Thyroid gland (tissue), 4 donors: Measurements from ENCODE around the gene RPTOR. TPM values are rescaled to one million over a fixed set of nuclear protein-coding genes. Genes with fewer than 3 reads are reported as not detected.

Source experiments
- DNase-seq, 2 donors: peaks; one replicate each; pipeline ENCODE4 v3.0.0-alpha.2; 2019
- H3K27ac ChIP-seq, 3 donors: fragments of 200-600 bp; sonication (generic); 1 replicate in 2 of 3; 2 replicates in 1 of 3; pipeline ENCODE4 v1.5.1; 2016 to 2019; ENCODE audit warnings: mild to moderate bottlenecking in 1 of 3, moderate library complexity in 1 of 3
- H3K27me3 ChIP-seq: fragments of 200-600 bp; sonication (generic); one replicate; pipeline ENCODE4 v1.5.1; 2019
- H3K36me3 ChIP-seq, 2 donors: fragments of 200-600 bp; sonication (generic); one replicate each; pipeline ENCODE4 v1.5.1; 2016 to 2019
- H3K4me1 ChIP-seq, 2 donors: fragments of 200-600 bp; sonication (generic); one replicate each; pipeline ENCODE4 v1.5.1; 2017 to 2019
- H3K4me3 ChIP-seq, 3 donors: fragments of 200-600 bp; sonication (generic); replicated peaks in 1 of 3; 1 replicate in 2 of 3; 2 replicates in 1 of 3; pipeline ENCODE4 v1.5.1; 2016; ENCODE audit warnings: mild to moderate bottlenecking in 1 of 3
- H3K9me3 ChIP-seq: fragments of 200-600 bp; sonication (generic); one replicate; pipeline ENCODE4 v1.5.1; 2017
- POLR2A ChIP-seq, 2 donors: fragments of 450-650 bp; IDR thresholded peaks; one replicate each; pipeline ENCODE4 v1.6.1; 2017; ENCODE audit warnings: antibody characterized with exemption in 2 of 2, mild to moderate bottlenecking in 2 of 2, moderate library complexity in 1 of 2
- WGBS, 2 donors: methylation state at CpG; one replicate each; pipeline ENCODE4 v1.1.5; 2017; 5-methylcytosine and 5-hydroxymethylcytosine counted together
- intact Hi-C: fragments of 100-400 bp; cut with DNase I; formaldehyde crosslinking; loops from one replicate; pipeline ENCODE4 v1.15.1; 2023
- total RNA-seq, 4 donors: library from RNA; depleted of rRNA; stranded (reverse); fragments of >200 nt; gene quantifications; one replicate each; pipeline ENCODE4 v1.2.3, GENCODE V29; 2016
- TF ChIP-seq, protein P1 (sequence below), 6 experiments: fragments of 200-600 bp in 3 of 6; fragments of 450-650 bp in 3 of 6; sonication (generic) in 3 of 6; IDR thresholded peaks; one replicate each; pipeline ENCODE4 v1.5.1; 2016 to 2019; ENCODE audit warnings: antibody characterized with exemption in 6 of 6, mild to moderate bottlenecking in 2 of 6, inconsistent platforms in 1 of 6, moderate library complexity in 1 of 6

Gene RPTOR
- total RNA-seq, 4 donors from 2014 or later = 24.2 to 58.1 (median 34.5) TPM

DNA sequence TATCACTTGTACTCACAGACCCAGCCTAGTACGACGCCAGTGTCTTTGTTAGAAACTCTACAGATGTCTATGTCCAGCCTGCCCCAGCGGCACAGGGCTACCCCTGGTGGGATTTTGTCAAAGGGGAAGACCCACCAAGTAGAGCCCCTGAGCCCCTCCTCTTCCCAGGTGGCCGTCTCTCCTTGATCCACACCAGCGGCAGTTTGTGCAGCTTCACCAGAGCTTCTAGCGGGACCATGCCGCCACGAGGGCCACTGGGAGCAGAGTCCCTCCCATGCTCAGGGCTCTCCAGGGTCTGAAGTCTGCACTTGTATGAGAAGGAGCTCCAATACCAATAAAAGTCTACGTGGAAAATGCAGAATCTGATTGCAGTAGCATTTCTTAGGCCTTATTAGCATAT, 157.1 kb downstream of the RPTOR start:
- intact Hi-C loops = no loop called here
- Histone ChIP-seq H3K36me3 (no peaks in the 10 kb centered on the region), H3K27ac (no peak overlapping the region), H3K4me1 (peaks cover 0 to 4% of the 10 kb centered on the region in 2 donors), H3K27me3 (no peaks in the 10 kb centered on the region), H3K9me3 (no peaks in the 10 kb centered on the region), H3K4me3 (no peak overlapping the region)
- TF ChIP-seq, protein P1, sequence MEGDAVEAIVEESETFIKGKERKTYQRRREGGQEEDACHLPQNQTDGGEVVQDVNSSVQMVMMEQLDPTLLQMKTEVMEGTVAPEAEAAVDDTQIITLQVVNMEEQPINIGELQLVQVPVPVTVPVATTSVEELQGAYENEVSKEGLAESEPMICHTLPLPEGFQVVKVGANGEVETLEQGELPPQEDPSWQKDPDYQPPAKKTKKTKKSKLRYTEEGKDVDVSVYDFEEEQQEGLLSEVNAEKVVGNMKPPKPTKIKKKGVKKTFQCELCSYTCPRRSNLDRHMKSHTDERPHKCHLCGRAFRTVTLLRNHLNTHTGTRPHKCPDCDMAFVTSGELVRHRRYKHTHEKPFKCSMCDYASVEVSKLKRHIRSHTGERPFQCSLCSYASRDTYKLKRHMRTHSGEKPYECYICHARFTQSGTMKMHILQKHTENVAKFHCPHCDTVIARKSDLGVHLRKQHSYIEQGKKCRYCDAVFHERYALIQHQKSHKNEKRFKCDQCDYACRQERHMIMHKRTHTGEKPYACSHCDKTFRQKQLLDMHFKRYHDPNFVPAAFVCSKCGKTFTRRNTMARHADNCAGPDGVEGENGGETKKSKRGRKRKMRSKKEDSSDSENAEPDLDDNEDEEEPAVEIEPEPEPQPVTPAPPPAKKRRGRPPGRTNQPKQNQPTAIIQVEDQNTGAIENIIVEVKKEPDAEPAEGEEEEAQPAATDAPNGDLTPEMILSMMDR (IDR thresholded peaks at IDR 0.05) = no peak
- no peak for TF ChIP-seq POLR2A (IDR thresholded peaks at IDR 0.05)
- DNase-seq = no peak
- 93 to 94% methylated on average over 9 of the region's 9 CpGs for WGBS, 2 donors

DNA sequence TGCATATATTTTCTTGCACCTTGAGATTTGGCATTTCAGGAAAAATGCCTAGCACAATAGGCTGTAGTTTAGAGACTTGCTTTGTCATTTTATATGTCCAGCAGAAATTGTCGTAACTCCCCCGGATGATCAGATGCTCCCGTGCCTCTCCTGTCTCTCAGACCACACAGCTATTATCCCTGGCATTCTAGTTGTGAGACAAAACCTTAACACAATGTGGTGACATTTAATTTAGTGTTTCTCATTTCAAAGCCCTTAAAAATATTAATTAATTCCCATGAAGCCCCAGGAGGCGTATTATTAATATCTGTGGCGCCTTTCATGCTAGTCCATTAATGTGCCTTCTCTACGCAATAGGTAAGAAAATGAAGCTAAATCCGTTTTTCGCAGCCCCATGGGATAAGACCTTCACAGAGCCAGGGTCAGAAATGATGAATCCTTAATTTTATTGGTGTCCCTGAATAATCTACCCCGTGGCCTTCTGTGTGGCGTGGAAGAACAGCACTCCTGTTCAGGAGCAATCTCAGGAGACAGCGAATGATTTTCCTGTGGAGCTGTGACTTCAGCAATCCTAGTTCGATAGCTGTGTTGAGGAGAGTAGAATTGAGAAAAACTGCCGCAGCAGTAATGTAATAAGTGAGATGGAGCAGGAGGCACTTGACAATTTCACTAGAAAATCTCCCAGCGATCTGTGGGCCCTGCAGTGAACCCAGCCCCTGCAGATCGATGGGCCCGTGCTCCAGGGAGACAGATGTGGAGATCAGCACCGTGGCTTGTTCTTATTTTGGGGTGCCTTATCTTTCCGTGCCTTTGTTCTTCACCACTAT, 157.9 kb downstream of the RPTOR start:
- Histone ChIP-seq H3K27me3 (no peaks in the 10 kb centered on the region), H3K36me3 (no peaks in the 10 kb centered on the region), H3K27ac (no peak overlapping the region), H3K4me3 (no peak overlapping the region), H3K4me1 (peaks cover 0 to 4% of the 10 kb centered on the region in 2 donors), H3K9me3 (no peaks in the 10 kb centered on the region)
- intact Hi-C loops = no loop called here
- 93% methylated on average over 18 of the region's 18 CpGs for WGBS, 2 donors
- no peak for DNase-seq
- TF ChIP-seq, protein P1 (IDR thresholded peaks at IDR 0.05) = no peak
- TF ChIP-seq POLR2A (IDR thresholded peaks at IDR 0.05) = no peak

DNA sequence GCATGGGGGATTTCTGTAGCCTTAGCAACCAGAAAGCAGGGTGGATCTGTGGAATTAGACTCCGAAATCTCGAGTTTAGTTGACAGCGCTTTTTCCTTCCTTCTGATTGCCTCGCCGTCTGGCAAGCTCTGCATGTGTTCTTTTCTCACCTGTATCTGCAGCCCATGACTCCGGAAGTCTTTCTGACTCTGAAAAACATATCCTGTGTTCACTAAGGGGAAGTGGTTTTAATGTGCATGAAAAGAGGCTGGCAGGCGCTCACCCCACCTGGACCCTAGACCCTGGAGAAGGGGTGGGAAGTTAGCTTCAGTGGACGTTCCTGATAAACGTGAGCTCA, 158.5 kb downstream of the RPTOR start:
- Histone ChIP-seq H3K4me1 (peaks cover 0 to 4% of the 10 kb centered on the region in 2 donors), H3K4me3 (no peak overlapping the region), H3K36me3 (no peaks in the 10 kb centered on the region), H3K27me3 (no peaks in the 10 kb centered on the region), H3K27ac (no peak overlapping the region), H3K9me3 (no peaks in the 10 kb centered on the region)
- 79 to 80% methylated on average over 9 of the region's 9 CpGs for WGBS, 2 donors
- TF ChIP-seq, protein P1 (IDR thresholded peaks at IDR 0.05) = no peak
- no peak for TF ChIP-seq POLR2A (IDR thresholded peaks at IDR 0.05)
- DNase-seq = no peak
- intact Hi-C loops = no loop called here

DNA sequence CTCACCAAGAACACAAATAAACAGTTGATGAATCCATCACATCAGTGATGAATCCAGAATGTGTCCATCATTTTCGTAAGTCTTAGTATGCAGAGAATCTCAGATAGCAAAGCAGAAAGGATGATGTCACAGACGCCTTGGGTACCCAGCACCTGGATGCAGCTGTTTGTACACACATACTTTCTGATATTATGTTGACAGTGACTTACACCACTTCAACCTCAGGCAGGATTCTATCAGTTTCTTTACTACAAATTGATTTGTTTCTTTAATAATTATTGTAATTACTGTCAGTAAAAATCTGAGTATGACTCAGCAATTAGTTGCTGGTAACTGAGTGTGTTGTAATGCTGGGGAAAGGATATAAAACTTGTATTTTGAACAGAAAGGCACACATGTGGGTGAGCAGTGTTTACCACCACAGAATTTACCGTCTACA, 159.8 kb downstream of the RPTOR start:
- Histone ChIP-seq H3K27ac (no peak overlapping the region), H3K27me3 (no peaks in the 10 kb centered on the region), H3K4me1 (peaks cover 0 to 4% of the 10 kb centered on the region in 2 donors), H3K4me3 (no peak overlapping the region), H3K9me3 (no peaks in the 10 kb centered on the region), H3K36me3 (no peaks in the 10 kb centered on the region)
- TF ChIP-seq, protein P1 (IDR thresholded peaks at IDR 0.05) = no peak
- no peak for TF ChIP-seq POLR2A (IDR thresholded peaks at IDR 0.05)
- WGBS, 2 donors = 81 to 95% methylated on average over 3 of the region's 3 CpGs
- intact Hi-C loops = no loop called here
- no peak for DNase-seq

DNA sequence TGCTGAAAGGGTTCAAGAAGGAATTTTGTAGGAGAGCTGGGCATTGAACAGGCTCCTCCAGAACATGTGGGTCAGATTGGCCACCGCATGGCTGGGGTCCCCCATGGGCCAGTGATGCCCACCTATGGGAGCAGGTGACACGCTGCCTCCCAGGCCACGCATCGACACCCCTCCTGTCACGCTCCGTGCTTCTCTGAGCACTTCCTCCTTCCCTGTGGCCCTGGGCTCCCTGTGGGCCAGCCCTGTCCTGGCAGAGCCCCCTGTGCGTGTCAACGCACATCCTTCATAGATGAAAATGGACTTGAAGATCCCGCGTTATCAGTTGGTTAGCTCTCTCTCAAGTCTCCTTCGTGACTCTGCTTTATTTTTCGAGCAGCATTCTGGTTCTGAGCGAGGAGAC, 160.3 kb downstream of the RPTOR start:
- H3K27ac ChIP-seq = no peak overlapping the region
- H3K27me3 ChIP-seq = no peaks in the 10 kb centered on the region
- no peak for DNase-seq
- H3K4me1 ChIP-seq = peaks cover 0 to 4% of the 10 kb centered on the region in 2 donors
- TF ChIP-seq, protein P1 (IDR thresholded peaks at IDR 0.05) = no peak
- TF ChIP-seq POLR2A (IDR thresholded peaks at IDR 0.05) = no peak
- H3K4me3 ChIP-seq = no peak overlapping the region
- H3K36me3 ChIP-seq = no peaks in the 10 kb centered on the region
- WGBS, 2 donors = 90% methylated on average over 13 of the region's 13 CpGs
- intact Hi-C loops = no loop called here
- no peaks in the 10 kb centered on the region for H3K9me3 ChIP-seq
